Fibroblast of pulmonary artery (primary cell): ENCODE results near the gene PXMP2.

Source experiments
- DNase-seq: peaks from one replicate; pipeline ENCODE4 v3.0.0-alpha.2; 2010; ENCODE audit warnings: low read depth
- H3K4me3 ChIP-seq: replicated peaks from 2 replicates; pipeline ENCODE4 v1.5.1; 2011; ENCODE audit warnings: low read depth, mild to moderate bottlenecking, control low read depth, low read length, moderate library complexity
- CTCF ChIP-seq: IDR thresholded peaks from 2 replicates; pipeline ENCODE4 v1.5.1; 2011; ENCODE audit warnings: mild to moderate bottlenecking, control low read depth, low read length, inconsistent platforms; ENCODE audit errors: missing control alignments

Gene PXMP2

GRCh38 chr12:132740313-132740646 lies 52.9 kb downstream of the PXMP2 start:
- H3K4me3 ChIP-seq = no peak overlapping the region
- no peak for TF ChIP-seq CTCF
- no peak for DNase-seq

GRCh38 chr12:132740652-132741051 lies 53.3 kb downstream of the PXMP2 start:
- TF ChIP-seq CTCF = no peak
- no peak for DNase-seq
- H3K4me3 ChIP-seq = no peak overlapping the region

GRCh38 chr12:132741620-132742019 lies 54.2 kb downstream of the PXMP2 start:
- DNase-seq = no peak
- no peak overlapping the region for H3K4me3 ChIP-seq
- TF ChIP-seq CTCF = no peak

GRCh38 chr12:132743831-132744230 lies 56.4 kb downstream of the PXMP2 start:
- H3K4me3 ChIP-seq = no peak overlapping the region
- TF ChIP-seq CTCF = no peak
- DNase-seq = no peak

GRCh38 chr12:132746613-132747012 lies 59.2 kb downstream of the PXMP2 start:
- no peak for DNase-seq
- no peak overlapping the region for H3K4me3 ChIP-seq
- TF ChIP-seq CTCF = no peak

- DNase-seq = no peak
- no peak overlapping the region for H3K4me3 ChIP-seq
- no peak for TF ChIP-seq CTCF
These were observed 60.0 kb downstream of the PXMP2 start for GRCh38 chr12:132747395-132747794.

- TF ChIP-seq CTCF = no peak
- no peak overlapping the region for H3K4me3 ChIP-seq
- DNase-seq = no peak
These were observed 60.5 kb downstream of the PXMP2 start for GRCh38 chr12:132747896-132748295.
